Measurements from ENCODE around the gene RBL2.

The RBL2 gene

DNA sequence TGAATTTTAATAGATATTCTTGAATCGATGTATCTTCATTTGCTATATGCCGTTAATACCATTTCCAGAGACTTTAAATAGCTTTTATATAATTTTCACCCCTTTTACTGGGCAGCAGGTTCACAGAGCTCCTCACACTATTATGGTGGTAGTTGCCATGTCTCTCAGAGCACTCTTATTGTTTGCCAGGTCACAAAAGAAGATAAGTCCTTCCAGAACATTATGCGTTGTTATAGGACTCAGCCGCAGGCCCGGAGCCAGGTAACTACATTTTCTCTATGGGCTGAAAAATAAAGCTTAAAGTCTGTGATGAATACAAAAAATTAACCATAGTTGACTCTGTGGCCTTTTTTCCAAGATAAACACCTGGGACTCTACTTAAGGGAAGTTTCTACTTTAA is 44.7 kb downstream of the RBL2 start (continued):
- TF ChIP-seq ZNF274 (IDR thresholded peaks at IDR 0.05; ENCODE audit: low read length) (no peak), ZNF274 (tag by site-specific recombination; IDR thresholded peaks at IDR 0.05; ENCODE audit: borderline replicate concordance) (no peak), ZNF239 (tag by site-specific recombination; IDR thresholded peaks at IDR 0.05) (no peak), ZNF214 (tag by site-specific recombination; IDR thresholded peaks at IDR 0.05; ENCODE audit: borderline replicate concordance) (no peak), ZNF341 (tag by site-specific recombination; IDR thresholded peaks at IDR 0.05; ENCODE audit: low read depth) (no peak), ZNF837 (tag by site-specific recombination; IDR thresholded peaks at IDR 0.05) (no peak), ZNF621 (tag by site-specific recombination; IDR thresholded peaks at IDR 0.05) (no peak), KLF10 (tag by site-specific recombination; IDR thresholded peaks at IDR 0.05) (no peak), ZNF777 (tag by site-specific recombination; IDR thresholded peaks at IDR 0.05; ENCODE audit: borderline replicate concordance) (no peak)
- TF ChIP-seq, protein P1, sequence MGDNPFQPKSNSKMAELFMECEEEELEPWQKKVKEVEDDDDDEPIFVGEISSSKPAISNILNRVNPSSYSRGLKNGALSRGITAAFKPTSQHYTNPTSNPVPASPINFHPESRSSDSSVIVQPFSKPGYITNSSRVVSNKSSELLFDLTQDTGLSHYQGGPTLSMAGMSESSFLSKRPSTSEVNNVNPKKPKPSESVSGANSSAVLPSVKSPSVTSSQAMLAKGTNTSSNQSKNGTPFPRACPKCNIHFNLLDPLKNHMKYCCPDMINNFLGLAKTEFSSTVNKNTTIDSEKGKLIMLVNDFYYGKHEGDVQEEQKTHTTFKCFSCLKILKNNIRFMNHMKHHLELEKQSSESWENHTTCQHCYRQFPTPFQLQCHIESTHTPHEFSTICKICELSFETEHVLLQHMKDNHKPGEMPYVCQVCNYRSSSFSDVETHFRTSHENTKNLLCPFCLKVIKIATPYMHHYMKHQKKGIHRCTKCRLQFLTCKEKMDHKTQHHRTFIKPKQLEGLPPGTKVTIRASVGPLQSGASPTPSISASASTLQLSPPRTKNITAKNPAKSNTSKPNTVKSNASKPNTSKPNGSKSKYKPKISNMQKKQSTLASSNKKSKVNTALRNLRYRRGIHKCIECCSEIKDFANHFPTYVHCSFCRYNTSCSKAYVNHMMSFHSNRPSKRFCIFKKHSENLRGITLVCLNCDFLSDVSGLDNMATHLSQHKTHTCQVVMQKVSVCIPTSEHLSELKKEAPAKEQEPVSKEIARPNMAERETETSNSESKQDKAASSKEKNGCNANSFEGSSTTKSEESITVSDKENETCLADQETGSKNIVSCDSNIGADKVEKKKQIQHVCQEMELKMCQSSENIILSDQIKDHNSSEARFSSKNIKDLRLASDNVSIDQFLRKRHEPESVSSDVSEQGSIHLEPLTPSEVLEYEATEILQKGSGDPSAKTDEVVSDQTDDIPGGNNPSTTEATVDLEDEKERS (tag by site-specific recombination; IDR thresholded peaks at IDR 0.05) = no peak

DNA sequence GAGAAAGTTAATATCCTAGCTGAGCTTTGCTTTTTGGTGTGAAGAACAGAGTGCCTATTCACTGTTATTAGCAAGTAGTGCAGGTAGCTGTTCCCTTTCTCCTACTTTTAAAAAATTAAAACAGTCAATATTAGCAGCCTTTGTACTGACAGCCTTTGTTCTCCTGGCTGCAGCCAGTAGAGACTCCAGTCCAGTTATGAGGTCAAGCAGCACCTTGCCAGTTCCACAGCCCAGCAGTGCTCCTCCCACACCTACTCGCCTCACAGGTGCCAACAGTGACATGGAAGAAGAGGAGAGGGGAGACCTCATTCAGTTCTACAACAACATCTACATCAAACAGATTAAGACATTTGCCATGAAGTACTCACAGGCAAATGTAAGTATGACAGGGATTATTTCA is 46.1 kb downstream of the RBL2 start:
- TF ChIP-seq, protein P2, sequence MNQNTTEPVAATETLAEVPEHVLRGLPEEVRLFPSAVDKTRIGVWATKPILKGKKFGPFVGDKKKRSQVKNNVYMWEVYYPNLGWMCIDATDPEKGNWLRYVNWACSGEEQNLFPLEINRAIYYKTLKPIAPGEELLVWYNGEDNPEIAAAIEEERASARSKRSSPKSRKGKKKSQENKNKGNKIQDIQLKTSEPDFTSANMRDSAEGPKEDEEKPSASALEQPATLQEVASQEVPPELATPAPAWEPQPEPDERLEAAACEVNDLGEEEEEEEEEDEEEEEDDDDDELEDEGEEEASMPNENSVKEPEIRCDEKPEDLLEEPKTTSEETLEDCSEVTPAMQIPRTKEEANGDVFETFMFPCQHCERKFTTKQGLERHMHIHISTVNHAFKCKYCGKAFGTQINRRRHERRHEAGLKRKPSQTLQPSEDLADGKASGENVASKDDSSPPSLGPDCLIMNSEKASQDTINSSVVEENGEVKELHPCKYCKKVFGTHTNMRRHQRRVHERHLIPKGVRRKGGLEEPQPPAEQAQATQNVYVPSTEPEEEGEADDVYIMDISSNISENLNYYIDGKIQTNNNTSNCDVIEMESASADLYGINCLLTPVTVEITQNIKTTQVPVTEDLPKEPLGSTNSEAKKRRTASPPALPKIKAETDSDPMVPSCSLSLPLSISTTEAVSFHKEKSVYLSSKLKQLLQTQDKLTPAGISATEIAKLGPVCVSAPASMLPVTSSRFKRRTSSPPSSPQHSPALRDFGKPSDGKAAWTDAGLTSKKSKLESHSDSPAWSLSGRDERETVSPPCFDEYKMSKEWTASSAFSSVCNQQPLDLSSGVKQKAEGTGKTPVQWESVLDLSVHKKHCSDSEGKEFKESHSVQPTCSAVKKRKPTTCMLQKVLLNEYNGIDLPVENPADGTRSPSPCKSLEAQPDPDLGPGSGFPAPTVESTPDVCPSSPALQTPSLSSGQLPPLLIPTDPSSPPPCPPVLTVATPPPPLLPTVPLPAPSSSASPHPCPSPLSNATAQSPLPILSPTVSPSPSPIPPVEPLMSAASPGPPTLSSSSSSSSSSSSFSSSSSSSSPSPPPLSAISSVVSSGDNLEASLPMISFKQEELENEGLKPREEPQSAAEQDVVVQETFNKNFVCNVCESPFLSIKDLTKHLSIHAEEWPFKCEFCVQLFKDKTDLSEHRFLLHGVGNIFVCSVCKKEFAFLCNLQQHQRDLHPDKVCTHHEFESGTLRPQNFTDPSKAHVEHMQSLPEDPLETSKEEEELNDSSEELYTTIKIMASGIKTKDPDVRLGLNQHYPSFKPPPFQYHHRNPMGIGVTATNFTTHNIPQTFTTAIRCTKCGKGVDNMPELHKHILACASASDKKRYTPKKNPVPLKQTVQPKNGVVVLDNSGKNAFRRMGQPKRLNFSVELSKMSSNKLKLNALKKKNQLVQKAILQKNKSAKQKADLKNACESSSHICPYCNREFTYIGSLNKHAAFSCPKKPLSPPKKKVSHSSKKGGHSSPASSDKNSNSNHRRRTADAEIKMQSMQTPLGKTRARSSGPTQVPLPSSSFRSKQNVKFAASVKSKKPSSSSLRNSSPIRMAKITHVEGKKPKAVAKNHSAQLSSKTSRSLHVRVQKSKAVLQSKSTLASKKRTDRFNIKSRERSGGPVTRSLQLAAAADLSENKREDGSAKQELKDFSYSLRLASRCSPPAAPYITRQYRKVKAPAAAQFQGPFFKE (tag by site-specific recombination; IDR thresholded peaks at IDR 0.05; ENCODE audit: borderline replicate concordance) = no peak
- no peak for TF ChIP-seq TCF7L2 (IDR thresholded peaks at IDR 0.05; ENCODE audit: borderline replicate concordance, low read depth, low read length)
- TF ChIP-seq, protein P3, sequence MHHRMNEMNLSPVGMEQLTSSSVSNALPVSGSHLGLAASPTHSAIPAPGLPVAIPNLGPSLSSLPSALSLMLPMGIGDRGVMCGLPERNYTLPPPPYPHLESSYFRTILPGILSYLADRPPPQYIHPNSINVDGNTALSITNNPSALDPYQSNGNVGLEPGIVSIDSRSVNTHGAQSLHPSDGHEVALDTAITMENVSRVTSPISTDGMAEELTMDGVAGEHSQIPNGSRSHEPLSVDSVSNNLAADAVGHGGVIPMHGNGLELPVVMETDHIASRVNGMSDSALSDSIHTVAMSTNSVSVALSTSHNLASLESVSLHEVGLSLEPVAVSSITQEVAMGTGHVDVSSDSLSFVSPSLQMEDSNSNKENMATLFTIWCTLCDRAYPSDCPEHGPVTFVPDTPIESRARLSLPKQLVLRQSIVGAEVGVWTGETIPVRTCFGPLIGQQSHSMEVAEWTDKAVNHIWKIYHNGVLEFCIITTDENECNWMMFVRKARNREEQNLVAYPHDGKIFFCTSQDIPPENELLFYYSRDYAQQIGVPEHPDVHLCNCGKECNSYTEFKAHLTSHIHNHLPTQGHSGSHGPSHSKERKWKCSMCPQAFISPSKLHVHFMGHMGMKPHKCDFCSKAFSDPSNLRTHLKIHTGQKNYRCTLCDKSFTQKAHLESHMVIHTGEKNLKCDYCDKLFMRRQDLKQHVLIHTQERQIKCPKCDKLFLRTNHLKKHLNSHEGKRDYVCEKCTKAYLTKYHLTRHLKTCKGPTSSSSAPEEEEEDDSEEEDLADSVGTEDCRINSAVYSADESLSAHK (tag by site-specific recombination; IDR thresholded peaks at IDR 0.05) = no peak
- no peak for TF ChIP-seq ZNF791 (tag by site-specific recombination; IDR thresholded peaks at IDR 0.05)
- TF ChIP-seq ZNF132 (tag by site-specific recombination; IDR thresholded peaks at IDR 0.05; ENCODE audit: borderline replicate concordance) = no peak
- no peaks in the 10 kb centered on the region for H3K4me1 ChIP-seq (ENCODE audit: control insufficient read depth, insufficient read depth, low read length)
- no peak overlapping the region for H3K4me3 ChIP-seq (ENCODE audit: low read depth, low read length)
- H3K36me3 ChIP-seq (ENCODE audit: control insufficient read depth in 2 of 2, insufficient read depth in 1 of 2, low read length in 2 of 2) = peaks cover 33 to 59% of the 10 kb centered on the region in 2 experiments
- ChIA-PET CTCF (no interaction called here), POLR2A (no interaction called here)
- H3K9me3 ChIP-seq (ENCODE audit: control insufficient read depth, insufficient read depth, low read depth, low read length) = no peaks in the 10 kb centered on the region
- no peak overlapping the region for H3K27ac ChIP-seq (ENCODE audit: extremely low read depth, low read depth, low read length)
